HG03025 (cell line): Measurements from ENCODE around the gene P2RX7.
"Not testable (repeated sequence)": the region's sequence is repeated elsewhere in the genome, so short reads cannot be mapped to it uniquely, and the experiment has no call there.

Source experiments
- ATAC-seq: cut with Tn5 transposase; IDR thresholded peaks from one replicate; pipeline ENCODE4 v1.9.1; 2021; ENCODE audit warnings: mild to moderate bottlenecking, moderate library complexity; ENCODE audit not compliant: unreplicated experiment, low FRiP score

Gene P2RX7

DNA sequence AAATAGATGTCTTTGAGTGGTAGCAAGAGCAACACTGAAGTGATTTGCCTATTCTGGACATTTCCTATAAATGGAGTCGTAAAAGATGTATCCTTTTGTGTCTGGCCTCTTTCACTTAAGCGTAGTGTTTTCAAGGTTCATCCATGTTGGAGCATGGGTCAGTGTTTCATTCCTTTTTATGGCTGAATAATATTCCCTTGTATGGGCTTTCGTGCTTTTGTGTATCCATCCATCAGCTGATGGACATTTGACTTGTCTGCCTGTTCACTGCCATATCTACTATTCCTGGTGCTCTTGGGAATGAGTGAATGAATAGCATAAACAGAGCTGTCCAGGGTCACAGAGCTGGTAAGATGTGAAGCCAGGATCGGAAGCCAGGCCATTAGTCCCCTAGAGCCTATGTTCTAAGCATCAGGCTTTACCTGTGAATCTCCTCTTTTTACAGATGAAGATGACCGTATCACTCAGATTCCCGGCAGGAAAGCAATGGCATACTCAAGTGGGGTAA is 1.8 kb upstream of the P2RX7 start:
- no peak for ATAC-seq

DNA sequence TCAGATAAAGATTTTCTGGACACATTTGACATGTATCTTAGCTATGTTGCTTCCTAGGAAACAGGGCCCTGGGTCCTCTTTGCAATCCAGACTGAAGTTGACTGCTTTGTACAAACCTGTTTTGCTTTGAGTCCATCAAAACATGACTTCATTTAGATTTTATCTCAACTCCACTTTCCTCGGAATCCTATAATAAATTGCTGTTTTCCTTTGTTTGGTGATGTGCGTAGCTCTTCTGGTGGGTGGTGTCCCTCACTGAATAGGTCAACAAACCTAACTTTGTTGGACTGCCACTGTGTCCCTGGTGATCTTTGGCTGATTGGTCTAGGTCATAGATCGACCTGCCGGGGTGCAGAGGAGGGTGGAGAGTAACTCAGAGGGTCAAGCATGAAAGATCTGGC is 735 bp upstream of the P2RX7 start:
- no peak for ATAC-seq

DNA sequence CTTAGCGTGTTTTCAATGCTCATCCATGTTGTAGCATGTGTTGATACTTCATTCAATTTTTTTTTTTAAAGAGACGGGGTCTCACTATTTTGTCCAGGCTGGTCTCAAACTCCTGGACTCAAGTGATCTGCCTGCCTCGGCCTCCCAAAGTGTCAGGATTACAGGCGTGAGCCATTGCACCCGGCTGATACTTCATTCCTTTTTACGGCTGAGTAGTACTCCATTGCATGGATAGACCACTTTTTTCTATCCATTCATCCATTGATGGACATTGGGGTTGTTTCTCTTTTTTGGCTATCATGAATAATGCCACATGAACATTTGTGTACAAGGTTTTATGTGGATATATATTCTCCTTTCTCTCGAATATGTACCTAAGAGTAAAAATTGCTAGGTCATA is 1.2 kb downstream of the P2RX7 start:
- ATAC-seq, result no peak

DNA sequence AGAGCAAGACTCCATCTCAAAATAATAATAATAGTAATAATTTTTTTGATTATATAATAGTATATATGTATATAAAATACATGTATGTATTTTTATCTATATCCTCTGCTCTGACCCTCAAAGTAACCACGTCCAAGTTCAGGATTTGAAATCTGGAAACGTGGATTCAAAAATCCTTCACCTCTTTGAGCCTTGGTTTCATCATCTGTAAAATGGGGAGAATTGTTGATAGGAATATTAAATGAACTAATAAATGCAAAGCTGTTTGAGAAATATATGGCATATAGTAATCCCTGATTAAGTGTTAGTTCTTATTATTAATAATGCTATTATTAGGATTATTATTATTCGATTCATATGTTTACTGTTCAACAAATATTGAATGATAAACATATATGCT is 2.6 kb downstream of the P2RX7 start:
- ATAC-seq, result no peak

DNA sequence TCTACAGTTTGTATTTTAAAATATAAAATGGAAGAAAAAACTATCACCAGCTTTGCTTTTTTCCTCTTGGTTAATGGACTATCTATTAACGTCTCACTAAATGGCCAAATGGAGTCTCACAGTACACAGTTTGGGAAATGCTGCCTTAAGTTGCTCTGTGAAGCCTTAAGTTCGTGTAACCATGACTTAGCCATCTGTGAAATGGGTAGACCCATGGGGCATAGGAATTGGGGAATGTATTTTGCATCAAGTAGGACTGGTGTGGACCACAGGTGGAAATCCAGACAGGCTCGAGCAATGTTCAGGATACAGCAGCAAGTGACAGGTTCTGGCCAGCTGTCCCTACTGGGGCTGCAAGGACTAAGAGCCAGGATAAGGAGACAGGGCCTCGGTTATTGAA is 4.8 kb downstream of the P2RX7 start:
- no peak for ATAC-seq

DNA sequence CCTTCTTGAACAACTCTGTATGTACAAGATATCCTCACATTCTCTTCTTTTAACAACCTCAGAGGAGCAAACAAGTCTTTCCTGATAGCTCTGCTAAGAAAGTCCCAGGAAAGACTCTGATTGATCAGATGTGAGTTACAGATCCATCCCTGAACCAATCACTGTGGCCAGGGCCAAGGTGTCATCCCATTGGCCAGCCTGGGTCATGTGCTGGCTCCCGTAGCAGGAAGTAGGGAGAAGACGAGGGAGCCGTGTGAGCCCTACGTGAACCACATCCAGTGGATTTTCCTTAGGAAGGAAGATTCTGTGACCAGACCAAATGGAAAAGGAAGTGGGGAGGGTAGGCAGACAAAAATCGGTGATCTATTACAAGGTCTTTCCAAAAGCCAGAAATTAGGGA is 5.6 kb downstream of the P2RX7 start:
- no peak for ATAC-seq

DNA sequence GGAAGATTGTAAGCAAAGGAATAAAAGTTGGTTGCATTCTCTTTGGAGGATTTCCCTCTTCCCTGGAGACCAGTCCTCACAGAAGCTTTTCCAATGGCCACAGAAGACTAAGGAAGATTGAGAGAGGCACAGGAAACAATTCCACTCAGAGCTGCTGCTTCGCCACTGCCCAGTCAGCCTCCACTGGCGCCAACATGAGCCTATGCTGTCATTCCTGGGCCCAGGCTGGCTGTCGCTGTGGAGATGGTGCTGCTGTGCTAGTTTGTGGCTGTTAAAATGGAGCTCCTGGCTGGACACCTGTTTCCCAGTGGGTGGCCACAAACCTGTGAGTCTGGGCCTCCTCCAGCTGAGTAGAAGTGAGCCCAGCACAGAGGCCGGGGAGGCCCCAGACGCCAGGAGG is 6.6 kb downstream of the P2RX7 start:
- ATAC-seq, result no peak

DNA sequence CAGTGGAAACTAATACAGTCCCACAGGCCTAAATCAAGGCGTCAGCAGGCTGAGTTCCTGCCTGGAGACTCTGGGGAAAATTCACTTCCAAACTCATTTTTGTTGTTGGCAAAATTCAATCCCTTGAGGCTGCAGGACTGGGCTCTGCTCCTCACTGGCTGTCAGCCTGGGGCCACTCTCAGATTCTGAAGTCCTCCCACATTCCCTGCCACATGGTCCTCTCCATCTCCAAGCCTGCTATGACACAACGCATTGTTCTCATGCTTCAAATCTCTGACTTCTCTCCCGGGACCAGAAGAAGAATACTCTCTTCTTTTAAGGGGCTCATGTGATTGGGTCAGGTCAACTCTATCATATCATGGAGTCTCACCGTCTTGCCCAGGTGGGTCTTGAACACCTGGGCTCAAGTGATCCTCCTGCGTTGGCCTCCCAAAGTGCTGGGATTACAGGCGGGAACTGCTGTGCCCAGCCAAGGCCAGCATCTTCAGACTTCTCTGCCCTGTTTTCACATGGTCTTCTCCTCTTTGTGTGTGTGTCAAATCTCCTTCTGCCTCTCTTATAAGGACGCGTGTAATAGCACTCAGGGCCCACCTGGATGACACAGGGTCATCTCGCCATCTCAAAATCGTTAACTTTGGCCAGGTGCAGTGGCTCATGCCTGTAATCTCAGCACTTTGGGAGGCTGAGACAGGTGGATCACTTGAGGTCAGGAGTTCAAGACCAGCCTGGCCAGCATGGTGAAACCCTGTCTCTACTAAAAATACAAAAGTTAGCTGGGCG is 9.7 kb downstream of the P2RX7 start:
- no peak for ATAC-seq

DNA sequence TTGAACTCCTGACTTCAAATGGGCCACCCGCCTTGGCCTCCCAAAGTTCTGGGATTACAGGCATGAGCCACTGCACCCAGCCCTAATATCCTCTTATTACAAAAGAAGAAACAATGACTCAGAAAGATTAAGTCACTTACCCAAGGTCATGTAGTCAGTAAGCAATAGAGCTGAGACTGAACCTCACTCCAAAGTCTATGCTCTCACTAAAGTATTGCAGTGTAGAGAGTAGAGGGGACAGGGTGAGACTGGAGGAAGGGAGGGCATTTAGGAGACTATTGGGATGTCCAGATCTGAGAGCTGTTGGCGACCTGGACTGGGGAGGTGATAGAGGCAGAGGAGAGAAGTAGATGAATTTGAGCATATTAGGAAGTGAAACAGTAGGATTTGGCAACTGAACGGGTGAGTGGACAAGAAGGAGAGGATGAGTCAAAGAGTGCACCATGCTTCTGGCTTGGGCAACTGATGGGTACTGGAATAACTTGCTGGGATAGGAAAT is 11.8 kb downstream of the P2RX7 start:
- no peak for ATAC-seq

DNA sequence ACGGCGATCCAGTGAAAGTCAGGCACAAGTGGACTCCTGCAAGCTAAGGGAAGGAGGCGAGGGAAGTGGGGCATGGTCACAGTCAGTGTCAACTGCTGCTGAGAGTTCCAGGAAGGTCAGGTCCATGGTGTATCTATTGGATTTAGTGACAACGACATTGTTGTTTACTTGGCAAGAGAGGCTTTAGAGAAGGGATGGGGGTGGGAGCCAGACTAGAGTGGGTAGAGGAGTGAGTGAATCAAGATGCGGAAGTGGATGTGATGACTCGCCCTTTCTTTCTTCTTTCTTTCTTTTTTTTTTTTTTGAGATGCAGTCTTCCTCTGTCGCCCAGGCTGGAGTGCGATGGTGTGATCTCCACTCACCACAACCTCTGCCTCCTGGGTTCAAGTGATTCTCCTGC is 12.5 kb downstream of the P2RX7 start:
- ATAC-seq, result no peak

DNA sequence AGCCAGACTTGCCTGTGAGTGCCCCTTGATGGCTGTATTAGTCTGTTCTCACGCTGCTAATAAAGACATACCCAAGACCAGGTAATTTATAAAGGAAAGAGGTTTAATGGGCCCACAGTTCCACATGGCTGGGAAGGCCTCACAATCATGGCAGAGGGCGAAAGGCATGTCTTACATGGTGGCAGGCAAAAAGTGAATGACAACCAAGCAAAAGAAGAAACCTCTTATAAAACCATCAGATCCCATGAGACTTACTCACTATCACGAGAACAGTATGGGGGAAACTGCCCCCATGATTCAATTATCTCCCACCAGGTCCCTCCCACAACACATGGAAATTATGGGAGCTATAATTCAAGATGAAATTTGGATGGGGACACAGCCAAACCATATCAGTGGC is 16.6 kb downstream of the P2RX7 start:
- ATAC-seq, result not testable (repeated sequence)

DNA sequence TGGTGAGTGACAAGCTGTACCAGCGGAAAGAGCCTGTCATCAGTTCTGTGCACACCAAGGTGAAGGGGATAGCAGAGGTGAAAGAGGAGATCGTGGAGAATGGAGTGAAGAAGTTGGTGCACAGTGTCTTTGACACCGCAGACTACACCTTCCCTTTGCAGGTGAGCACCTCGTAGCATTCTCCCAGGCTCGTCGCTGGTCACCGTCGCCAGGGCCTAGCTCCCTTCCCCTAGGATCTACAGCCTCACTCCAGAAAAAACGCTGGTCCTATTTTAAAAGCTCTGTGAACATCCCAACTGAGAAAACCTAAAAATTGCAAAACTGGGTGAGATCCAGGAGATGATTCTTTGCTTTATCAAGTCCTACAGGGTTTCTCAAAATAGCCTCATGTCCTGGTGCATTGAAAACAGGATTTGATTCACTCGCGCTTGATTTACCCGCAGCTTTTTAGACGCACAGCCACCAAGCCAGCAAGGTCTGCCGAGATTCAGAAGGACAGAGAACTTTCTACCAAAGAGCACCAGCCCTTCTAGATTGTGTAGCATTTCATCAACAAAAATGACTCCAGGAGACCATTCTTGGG is 22.2 kb downstream of the P2RX7 start:
- no peak for ATAC-seq

DNA sequence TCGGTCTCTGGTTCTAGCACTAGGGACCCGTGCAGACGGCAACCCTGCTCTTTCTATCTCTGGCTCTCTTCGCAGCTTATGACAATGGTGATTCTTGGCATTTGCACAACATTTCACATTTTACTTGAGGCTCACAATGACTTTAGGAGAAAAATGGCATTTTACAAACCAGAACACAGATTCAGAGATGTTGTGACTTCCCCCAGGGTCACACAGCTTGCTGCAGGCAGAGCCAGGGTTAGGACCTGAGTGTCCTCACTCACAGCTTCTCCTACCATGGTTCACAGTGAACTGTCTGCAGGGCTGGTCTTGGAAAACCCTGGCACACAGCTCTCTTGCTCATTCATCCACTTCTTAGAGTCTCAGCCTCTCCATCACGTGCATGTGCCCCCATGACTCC is 23.7 kb downstream of the P2RX7 start:
- no peak for ATAC-seq

DNA sequence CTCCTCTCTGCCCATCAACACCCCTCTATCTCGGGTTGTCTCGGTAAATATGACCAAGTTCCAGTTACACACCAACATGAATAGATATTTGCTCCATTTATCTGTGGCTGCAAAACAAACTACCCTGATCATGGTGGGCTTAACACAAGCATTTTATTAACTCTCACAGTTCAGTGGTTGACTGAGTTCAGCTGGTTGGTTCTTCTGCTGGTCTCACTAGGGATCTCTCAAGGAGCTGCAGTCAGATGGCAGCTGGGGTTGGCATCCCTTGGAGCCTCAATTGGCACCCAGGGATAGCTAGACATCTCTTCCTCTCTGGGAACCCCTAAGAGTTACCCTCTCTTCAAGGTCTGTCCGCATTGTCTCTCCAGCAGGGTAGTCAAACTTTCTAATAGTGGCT is 25.4 kb downstream of the P2RX7 start:
- no peak for ATAC-seq

DNA sequence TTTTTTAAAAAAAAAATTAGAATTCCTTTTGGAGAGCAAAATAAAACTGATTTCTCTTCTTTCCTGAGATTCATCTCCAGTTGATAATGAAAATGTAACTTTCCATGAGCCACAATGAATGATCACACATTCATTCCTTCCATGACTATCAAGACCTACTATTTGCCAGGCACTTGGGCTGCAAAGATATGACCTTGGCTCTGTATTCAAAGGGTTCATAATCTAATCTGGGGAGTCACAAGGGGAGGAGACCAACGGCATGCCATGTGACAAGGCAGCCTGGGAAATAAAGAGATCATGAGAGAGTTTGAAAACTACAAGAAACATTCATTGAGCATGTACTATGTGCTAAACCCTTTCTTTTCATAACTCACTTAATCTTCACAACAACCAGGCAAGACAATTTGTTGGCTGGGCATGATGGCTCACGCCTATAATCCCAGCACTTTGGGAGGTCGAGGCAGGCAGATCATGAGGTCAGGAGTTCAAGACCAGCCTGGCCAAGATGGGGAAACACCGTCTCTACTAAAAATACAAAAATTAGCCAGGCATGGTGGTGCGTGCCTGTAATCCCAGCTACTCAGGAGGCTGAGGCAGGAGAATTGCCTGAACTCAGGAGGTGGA is 26.2 kb downstream of the P2RX7 start:
- ATAC-seq, result not testable (repeated sequence)

DNA sequence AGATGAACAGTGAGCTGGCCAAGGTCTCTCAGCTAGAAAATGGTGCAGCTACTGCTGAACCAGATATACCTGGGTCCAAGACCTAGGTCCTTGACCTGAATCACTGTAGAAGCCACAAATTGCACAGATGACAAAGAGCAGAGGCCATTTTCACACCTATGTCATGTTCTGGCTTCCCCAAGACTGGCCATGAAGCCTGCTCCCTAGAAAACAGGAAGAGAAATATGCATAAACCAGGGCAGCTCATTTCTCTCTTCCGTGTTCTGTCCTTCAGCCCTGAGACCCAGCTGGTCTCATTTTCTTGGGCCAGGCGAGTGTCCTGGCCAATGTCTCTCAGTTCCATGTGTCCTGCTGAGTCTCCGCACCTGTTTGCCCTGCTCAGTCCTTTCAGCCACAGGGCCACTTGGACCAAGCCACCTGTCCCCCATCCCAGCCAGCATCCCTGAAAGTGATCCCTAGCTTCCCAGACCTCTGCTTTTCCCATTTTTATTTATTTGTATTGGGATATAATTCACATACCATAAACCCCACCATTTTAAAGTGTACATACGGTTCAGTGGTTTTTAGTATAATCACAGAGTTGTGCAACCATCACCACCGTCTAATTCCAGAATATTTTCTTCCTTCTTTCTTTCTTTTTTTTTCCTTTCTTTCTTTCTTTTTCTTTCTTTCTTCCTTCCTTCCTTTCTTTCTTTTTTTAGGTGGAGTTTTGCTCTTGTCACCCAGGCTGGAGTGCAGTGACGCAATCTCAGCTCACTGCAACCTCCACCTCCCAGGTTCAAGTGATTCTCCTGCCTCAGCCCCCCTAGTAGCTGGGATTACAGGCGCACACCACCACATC is 27.0 kb downstream of the P2RX7 start:
- ATAC-seq, result no peak

DNA sequence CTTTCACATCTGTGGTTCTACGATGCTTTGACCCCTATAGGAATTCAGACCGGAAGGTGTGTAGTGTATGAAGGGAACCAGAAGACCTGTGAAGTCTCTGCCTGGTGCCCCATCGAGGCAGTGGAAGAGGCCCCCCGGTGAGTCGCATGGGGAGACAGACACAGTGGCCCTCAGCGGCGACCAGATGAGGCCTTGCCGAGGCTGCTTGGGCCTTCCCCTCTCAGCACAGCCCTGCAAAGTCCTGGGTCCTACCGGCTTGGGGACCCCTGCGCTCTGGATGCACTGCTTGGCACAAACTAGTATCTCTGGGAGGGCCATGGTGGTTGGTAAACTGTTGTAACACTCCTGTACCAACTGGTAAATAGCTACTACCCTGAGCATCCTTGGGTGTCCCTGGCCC is 29.7 kb downstream of the P2RX7 start:
- ATAC-seq, result no peak

DNA sequence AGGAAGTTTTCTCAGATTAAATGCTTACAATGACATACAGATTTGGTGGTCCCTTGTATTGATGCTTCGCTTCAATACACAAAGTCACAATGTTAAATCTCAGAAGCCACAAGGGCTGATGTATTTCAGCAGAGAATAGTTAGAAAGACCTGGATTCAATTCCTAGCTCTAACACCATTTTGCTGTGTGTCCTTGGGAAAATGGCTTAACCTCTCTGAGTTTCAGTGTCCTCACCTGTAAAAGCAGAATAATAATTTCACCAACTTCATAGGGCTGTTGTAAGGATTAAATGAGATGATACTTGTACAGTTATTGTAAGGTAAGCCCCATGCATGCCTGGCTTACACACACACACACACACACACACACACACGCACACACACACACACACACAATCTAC is 30.3 kb downstream of the P2RX7 start:
- ATAC-seq, result no peak

DNA sequence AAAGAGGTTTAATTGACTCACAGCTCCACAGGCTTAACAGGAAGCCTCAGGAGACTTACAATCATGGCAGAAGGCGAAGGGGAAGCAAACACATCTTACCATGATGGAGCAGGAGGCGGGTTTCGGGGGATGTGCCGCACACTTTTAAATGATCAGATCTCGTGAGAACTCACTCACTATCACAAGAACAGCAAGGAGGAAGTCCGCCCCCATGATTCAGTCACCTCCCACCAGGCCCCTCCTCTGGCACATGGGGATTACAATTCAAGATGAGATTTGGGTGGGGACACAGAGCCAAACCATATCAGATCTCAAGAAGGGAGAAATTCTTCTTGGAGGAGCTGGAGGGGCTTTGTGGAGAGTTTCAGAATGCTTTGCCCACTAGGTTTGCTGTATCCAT is 32.2 kb downstream of the P2RX7 start:
- ATAC-seq, result not testable (repeated sequence)

DNA sequence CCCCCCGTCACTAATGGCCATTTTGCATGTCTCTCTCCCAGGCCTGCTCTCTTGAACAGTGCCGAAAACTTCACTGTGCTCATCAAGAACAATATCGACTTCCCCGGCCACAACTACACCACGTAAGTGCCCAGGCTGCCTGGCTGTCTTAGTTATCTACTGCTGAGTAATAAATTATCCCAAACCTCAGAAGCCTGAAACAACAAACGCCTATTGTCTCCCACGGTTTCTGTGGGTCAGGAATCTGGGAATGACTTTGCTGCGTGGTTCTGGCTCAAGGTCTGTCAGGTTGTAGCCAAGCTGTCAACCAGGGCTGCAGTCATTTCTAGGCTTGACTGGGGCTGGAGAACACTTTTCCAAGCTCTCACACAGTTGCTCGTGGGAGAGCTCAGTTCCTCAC is 32.6 kb downstream of the P2RX7 start:
- ATAC-seq, result no peak

DNA sequence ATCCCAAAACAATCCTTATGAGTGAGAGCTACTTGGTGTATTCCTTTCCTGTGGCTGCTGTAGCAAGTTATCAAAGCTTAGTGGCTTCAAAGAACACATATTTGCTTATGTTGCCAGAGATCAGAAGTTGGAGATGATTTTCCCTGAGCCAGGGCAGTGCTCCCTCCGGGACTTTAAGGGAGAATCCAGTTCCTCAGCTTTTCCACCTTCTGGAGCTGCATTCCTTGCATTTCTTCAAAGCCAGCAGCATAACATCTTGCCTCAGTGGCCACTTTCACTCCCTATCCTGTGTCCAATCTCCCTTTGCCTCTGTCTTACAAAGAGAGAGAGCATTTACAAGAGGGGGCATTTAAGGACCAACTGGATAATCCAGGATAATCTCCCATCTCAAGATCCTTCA is 33.7 kb downstream of the P2RX7 start:
- ATAC-seq, result no peak
